KBM-7 (cell line): ENCODE data around the gene LTB4R2.
A peak's percentile ranks its signal among the peaks of the same experiment; 100 is the strongest.

Source experiments
- DNase-seq: peaks from one replicate; pipeline ENCODE4 v3.0.0-alpha.2; 2015
- in situ Hi-C: fragments of 300-500 bp; cut with MboI; formaldehyde crosslinking; loops from 2 replicates; pipeline ENCODE4 v1.14.3; 2020; ENCODE audit warnings: low sequenced_read_pairs, low pct_unique_long_range_greater_than_20kb, mixed read lengths

The LTB4R2 gene

DNA sequence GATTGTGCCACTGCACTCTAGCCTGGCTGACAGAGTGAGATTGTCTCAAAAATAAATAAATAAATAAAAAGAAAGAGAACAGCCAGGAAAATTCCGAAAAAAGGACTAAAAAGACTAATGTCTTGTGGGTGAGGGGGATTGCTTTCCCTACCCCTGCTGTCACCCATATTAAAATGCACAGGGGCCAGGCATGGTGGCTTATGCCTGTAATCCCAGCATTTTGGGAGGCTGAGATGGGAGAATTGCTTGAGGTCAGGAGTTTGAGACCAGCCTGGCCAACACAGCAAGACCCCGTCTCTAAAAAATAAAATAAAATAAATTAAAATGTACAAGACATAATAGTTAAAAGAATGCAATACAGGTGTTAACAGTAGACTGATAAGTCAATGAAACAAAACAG lies 16.4 kb upstream of the LTB4R2 start:
- DNase-seq = no peak
- in situ Hi-C loops = loop anchor here (10.0 kb wide), 1 partner anchor 49 kb away; the partner anchor contains the start of gene TINF2

DNA sequence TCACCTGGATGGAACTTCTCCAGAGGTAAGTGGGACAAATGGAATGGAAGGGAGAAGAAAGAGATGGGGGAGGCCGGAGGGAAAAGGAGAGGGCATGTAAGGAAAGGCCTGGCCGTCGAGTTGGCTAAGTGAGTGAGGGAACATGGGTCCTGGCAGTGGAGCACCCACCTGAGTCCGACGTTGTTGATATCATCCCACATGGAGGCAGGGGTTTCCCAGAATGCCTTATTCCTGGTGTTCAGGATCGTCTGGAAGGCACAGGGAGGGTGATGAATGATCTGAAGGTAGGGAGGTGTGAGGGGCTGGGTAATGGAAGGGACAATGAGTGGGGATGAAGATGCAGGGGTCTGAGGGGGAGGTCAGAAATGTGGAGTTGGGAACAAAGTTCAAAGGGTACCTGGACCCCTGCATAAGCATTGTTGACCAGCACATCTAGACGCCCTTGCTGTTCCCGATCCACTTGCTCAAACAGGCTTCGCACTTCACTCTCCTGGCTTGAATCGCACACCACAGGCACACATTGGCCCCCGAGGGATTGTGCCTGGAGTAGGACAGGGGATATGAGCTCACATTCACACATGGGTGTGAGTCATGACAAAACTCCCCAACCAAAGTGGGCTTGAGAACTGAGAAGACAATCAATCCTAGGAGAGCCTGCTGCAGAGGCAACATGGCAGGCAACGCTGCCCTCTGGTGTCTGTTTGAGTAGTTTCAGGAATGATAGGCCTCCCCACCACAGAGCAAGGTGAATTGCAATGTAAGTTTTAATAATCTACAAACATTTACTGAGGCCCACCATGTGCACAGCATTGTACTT lies 13.4 kb upstream of the LTB4R2 start:
- in situ Hi-C loops = loop anchor here (10.0 kb wide), 1 partner anchor 52 kb away; the partner anchor contains the start of gene TINF2
- DNase-seq = peak; percentile 82

DNA sequence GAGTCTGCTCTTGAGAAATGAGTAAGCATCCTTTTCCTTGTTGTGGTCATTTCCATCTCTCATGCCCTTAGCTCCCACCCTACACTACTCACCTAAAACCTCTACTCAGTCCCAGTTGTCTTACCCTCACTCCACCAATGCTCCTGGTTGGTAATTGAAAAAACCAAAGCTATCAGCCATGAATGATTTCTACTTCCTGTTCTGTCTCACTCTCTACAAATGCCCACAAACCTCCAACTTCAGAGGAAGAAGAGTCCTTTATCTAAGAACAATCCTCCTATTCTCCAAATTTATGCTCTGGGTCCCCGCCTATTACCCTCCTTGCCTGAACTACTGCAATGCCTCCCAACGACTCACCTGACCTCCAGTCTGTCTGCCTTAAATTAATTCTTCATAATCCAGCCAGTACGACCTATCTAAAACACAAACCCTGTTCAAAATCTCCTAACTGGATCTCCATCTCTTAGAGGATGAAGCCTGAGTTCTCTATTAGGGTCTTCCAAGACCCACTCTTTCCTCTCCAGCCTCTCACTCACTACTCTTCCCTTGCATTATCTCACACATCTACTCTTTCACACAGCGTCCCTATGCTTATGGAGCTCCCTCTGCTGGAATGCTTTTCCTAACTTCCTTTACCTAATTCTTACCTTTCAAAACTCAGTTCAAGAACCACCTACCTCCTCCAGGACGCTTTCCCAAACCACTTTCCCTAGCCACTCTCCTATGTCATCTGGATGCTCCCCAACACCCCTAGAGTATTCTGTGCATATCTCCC lies 12.6 kb upstream of the LTB4R2 start:
- peak; percentile 75 for DNase-seq

DNA sequence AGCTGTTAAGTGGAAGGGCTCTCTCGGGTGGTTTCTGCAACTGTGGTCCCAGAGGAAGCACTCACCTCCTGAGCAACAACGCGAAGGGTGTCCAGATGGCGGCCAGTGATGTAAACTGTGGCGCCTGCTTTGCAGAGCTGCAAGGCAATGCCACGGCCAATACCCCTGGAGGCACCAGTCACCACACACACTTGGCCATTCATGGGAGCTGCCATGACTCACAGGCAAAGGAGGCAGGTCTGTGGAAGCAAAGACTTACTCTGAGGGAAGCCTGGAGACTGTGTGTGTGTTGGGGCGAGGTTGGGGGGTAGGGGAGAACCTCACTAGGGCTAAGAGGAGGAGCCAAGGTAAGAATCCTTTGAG lies 11.1 kb upstream of the LTB4R2 start:
- no peak for DNase-seq
- in situ Hi-C loops = loop anchor here (10.0 kb wide), 1 partner anchor 54 kb away; the partner anchor contains the start of gene TINF2

More for the DNA sequence above, 12.6 kb upstream of the LTB4R2 start:
- in situ Hi-C loops = loop anchor here (10.0 kb wide), 1 partner anchor 53 kb away; the partner anchor contains the start of gene TINF2

DNA sequence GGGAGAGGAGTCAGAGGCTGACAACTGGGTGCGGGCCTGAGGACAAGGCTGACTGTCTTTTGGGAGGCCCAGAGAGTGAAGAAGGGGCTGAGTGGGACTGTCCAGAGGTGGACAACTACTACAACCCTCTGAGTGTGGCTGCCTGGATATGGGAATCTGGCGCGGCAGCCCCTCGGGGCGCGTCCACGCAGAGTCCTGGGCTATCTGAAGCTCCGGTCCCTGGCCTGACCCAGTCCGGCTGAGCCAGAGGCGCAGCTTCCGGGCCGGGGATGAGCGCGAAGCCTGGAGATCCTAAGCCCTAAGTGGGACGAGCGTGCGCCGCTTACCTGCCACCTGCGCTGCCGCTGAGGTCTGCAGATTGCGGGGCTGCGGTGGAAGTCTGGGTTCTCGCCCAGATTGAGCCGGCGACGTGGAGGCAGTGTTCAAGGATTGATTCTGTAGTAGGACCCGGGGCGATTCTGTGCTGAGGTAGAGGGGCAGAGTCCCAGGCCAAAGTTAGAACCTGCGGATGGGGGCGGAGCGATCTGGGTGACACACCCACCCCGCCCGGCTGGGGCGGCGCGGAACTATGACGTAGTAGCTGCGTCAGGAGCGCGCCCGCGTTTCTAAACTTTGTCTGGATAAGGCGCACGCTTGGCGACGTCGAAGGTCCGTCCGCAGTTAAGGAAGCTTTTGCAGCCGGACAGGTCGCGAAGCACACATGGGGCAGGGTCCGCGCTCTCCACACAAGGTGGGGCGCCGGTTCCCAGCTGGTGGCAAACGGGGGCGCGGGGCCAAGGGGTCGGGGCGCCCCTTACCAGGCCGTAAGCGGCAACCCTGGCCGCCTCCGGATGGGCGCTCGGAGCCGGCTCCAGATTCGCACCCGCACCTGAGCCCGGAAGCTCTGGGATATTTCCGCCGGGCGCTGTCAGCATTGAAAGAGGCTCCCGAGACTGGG lies 10.4 kb upstream of the LTB4R2 start, which contains the start of the genes DHRS1 and NOP9:
Gene DHRS1, minus strand, starts transcription at position 526 of the 937 bp plus-strand sequence. CDS start 674 bp downstream, outside the sequence.
Gene NOP9, plus strand, starts transcription at position 596 of the 937 bp plus-strand sequence. Its CDS starts 105 bp downstream, at position 701.
- peak; percentile 95 for DNase-seq
- in situ Hi-C loops = loop anchor here (10.0 kb wide), 1 partner anchor 55 kb away; the partner anchor contains the start of gene TINF2

DNA sequence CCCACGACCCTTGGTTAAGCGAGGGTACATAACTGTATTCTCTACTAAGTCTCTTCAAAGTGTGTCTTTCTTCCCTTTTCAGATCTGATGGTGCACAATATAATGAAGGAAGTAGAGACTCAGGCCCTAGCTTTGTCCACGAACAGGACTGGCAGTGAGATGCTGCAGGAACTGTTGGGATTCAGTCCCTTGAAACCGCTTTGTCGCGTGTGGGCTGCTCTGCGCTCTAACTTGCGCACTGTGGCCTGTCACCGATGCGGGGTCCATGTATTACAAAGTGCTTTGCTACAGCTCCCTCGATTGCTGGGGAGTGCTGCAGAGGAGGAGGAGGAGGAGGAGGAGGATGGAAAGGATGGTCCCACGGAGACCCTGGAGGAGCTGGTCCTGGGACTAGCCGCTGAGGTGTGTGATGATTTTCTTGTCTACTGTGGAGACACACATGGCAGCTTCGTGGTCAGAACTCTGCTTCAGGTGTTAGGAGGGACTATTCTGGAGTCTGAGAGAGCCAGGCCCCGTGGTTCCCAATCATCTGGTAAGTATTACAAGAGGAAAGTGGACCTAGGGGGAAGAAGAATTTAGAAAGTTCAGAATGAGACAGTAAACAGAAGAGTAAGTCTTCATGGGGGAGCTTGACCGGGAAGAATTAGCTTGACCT lies 9.5 kb upstream of the LTB4R2 start:
- no peak for DNase-seq
- in situ Hi-C loops = no loop called here

DNA sequence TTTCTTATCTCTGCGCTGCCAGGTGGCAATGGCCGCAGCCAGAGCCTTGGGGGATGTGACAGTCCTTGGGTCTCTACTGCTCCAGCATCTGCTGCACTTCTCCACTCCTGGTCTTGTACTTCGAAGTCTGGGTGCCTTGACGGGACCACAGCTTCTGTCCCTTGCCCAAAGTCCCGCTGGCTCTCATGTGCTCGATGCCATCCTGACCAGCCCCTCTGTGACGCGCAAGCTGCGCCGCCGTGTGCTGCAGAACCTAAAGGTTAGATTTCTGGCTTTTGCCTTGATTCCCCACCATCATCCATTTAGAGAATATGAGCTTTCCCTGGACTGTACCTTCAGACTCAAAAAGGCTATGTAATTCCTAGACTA lies 5.9 kb upstream of the LTB4R2 start:
- in situ Hi-C loops = no loop called here
- DNase-seq = no peak

DNA sequence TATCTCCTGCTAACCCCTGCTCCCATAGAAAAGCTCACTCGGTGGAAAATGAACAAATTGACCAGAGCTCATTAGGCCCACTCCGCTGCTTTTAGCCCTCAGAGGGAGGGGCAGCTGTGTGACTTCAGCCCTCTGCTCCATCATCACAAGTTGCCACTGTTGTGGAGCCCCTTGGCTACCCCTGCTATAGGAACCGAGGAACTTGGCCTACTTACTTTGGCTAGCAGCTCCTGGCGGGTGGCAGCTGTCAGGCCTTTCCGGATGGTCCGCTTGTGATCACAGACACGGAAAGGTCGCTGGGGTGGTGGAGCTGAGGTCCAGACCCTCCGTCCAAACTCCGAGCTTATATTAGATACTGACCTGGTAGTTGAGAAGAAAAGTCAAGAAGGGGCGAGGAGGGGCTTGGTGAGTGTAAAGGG lies 2.8 kb upstream of the LTB4R2 start:
- no peak for DNase-seq
- in situ Hi-C loops = no loop called here

DNA sequence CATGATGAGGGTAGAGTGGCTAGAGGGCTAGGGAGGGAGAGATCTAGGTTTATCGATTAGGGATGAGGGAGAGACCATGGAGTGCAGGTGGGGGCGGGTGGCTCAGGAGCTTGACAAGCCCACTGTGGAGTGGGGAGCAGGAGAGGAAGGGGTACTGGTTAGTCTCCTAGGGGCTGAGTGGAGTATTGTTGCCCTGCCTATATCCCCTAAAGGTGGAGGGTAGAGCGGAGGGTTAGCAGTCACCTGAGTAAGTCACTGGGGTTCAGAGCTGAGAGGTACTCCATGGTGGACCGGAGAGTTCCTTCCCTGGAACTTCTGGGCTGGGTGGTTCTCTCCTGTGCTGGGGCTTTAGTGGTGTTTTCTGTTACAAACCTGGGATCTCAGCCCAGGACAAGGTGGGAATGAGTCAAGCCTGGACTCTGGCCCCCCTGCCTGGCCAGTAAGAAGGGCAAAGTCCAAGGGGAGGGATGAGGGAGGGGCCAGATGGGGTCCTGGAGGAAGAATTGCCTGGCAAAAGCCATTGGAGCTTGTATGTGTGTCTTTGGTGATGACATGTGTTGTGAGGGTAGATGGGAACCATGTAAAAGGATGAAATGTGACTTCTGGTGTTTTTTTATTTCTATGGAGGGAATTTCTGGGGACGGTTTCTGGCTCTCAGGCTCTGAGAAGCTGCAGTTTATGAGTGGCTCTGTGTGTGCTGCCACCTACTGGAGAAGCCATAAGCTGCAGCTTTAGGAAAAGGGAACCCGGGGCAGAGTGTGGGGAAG lies 2.2 kb upstream of the LTB4R2 start, which contains the start of gene CIDEB:
Gene CIDEB, minus strand, starts transcription at position 403 of the 767 bp plus-strand sequence. Its CDS starts 119 bp downstream, at position 284.
- in situ Hi-C loops = no loop called here
- peak; percentile 87 for DNase-seq

DNA sequence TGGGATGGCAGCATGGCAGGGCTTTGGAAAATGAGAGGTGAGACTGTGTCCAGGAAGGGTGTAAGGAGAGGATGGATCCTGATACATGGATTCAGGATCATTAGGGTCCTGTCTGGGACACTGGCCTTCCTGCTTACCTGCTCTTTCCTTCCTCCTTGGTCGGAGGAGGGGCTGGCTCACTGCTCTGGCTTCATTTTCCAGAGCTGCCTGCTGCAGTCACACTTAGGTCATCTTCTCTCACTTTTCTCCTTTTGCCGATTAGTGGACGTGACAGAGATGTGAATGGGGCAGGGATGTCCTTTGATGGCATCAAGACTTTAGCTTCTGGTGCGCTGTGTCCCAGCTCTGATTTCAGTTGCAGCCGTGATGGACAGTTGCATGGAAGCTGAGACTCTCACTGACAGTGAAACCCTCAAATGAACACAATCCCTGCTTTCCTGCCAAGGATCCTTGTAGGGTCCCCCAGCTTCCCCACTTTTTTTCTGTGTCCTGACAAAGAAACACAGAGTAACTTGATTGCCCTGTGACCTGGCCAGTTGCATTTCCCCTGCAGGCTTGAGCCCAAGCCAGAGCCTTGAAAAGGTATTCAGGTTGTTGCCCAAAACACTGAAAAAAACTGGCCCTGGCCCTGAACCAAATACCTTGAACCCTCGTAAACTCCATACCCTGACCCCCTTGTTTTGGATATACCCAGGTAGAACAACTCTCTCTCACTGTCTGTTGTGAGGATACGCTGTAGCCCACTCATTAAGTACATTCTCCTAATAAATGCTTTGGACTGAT lies 1.4 kb upstream of the LTB4R2 start:
- in situ Hi-C loops = no loop called here
- no peak for DNase-seq

DNA sequence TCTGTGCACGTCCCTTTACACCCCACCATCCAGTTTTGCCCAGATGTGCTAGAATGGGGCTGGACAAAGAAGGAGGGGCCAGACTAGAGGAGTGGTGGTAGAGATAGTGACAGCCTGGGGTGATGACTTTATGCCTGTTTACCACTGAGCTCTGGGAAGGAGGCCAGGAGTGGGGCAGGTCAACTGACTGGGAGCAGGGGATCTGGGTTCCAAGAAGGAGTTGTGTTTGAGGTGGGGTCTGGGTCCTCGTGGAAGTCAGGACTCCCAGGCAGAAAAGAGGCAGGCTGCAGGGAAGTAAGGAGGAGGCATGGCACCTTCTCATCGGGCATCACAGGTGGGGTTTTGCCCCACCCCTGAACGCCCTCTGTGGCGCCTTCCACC lies 315 bp downstream of the LTB4R2 start:
- no peak for DNase-seq
- in situ Hi-C loops = no loop called here

DNA sequence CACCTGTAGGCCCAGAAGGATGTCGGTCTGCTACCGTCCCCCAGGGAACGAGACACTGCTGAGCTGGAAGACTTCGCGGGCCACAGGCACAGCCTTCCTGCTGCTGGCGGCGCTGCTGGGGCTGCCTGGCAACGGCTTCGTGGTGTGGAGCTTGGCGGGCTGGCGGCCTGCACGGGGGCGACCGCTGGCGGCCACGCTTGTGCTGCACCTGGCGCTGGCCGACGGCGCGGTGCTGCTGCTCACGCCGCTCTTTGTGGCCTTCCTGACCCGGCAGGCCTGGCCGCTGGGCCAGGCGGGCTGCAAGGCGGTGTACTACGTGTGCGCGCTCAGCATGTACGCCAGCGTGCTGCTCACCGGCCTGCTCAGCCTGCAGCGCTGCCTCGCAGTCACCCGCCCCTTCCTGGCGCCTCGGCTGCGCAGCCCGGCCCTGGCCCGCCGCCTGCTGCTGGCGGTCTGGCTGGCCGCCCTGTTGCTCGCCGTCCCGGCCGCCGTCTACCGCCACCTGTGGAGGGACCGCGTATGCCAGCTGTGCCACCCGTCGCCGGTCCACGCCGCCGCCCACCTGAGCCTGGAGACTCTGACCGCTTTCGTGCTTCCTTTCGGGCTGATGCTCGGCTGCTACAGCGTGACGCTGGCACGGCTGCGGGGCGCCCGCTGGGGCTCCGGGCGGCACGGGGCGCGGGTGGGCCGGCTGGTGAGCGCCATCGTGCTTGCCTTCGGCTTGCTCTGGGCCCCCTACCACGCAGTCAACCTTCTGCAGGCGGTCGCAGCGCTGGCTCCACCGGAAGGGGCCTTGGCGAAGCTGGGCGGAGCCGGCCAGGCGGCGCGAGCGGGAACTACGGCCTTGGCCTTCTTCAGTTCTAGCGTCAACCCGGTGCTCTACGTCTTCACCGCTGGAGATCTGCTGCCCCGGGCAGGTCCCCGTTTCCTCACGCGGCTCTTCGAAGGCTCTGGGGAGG lies 985 bp downstream of the LTB4R2 start, which contains the start of gene LTB4R:
Gene LTB4R, plus strand, starts transcription at position 857 of the 959 bp plus-strand sequence. CDS start 4,150 bp downstream, outside the sequence.
- in situ Hi-C loops = no loop called here
- no peak for DNase-seq

DNA sequence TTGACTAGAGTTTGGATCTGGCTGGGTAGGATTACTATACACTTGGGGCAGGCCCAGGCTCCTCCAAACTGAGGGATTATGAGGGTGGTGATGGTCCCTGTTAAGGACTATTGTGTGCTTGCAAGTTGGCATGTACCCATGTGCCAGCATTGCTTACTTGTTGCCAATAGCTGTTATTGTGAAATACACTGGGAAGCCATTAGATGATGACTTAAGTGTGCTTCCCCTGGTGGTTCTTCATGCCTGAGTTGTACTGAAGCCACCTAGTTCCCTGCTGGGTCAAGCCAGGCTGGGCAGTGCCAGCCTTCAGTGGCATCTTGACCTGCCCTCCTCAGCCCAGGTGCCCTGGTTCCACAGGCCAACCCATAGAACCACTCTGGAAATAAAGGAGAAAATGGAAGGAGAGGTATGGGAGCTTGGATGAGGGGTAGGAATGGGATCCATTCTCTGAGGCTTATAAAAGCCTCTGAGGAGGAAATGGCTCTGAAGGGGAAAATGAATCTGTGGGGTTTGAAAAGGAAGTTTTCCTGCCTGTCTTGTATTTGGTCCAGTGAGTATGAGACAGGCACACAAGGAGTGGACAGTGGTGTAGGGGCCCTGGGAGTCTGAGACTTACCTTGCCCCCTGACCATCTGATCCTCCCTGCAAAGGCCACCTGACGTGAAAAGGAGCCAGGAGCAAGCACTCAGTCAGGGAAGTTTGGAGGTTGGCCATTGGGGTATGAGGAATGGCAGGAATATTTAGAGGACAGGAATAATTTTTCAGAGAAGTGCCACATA lies 2.1 kb downstream of the LTB4R2 start:
- in situ Hi-C loops = no loop called here
- no peak for DNase-seq

DNA sequence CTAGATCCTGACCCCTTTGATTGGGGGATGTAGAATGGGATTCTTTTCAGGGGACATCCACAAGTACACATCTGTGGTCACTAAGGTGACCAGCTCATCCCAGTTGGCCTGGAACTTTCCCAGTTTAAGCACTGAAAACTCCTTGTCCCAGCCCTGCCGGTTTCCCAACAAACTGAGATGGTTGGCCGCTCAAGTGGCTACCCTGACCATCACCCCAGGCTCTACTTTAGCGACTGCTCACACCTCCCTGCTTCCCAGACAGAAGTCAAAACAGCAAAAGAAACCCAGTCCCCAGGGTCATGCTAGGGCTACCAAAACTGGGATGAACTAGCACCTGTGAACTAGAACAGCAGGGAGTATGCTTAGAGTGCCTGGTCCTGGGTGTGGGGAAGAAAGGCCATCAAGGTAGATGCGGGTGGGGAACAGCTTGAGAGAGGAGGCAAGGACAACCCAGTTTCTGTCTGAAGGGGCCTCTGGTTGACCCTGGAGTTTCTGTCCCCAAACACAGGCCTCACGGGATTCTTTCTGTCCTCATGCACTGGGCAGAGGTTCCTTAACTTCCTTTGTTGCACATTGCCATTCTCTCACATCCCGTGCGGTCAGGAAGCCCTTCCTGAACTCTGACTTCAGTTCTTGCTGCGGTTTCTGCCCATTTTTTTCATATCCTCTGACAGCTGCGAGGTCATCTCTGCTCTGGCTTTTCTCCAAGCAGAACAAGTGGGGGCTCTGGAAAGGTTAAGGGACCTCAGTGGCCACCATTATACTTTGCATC lies 3.0 kb downstream of the LTB4R2 start:
- DNase-seq = peak; percentile 82
- in situ Hi-C loops = no loop called here
